ENCODE data around the gene RPS14. TPM values are rescaled to one million over a fixed set of nuclear protein-coding genes. Genes with fewer than 3 reads are reported as not detected.

RPS14 gene
- total and polyA plus RNA-seq, 2 of the 8 experiments (the other 6 are each of a cell fraction or from before 2014, with no cell fraction given), result 2,548 to 6,423 TPM

GRCh38 chr5:150452914-150453313 lies 3.4 kb upstream of the RPS14 start:
- no peak for FAIRE-seq
- no peak overlapping the region for H3K18ac ChIP-seq (ENCODE audit: extremely low read depth, low read length)
- CTCF ChIA-PET (ENCODE audit: partially characterized antibody), result interaction anchor here (0.6 to 4.2 kb wide), 8 partner anchors 11 to 108 kb away, joined by 3 to 24 read pairs (median 6); no protein-coding TSS in a partner anchor

More at GRCh38 chr5:150452914-150453313, 3.4 kb upstream of the RPS14 start:
- Histone ChIP-seq H4K20me1 (replicated peaks in 1 of 2; ENCODE audit: control insufficient read depth in 1 of 2, insufficient read depth in 2 of 2, low read length in 2 of 2) (peaks cover 6 to 8% of the 10 kb centered on the region in 2 experiments), H2BK20ac (ENCODE audit: low read length) (peak overlapping the region; percentile 48; the same call in 1 of the 2 replicates), H3K14ac (ENCODE audit: insufficient read length) (no peak overlapping the region), H3K4me3 (ENCODE audit: extremely low read depth in 1 of 4, insufficient read depth in 2 of 4, low read depth in 3 of 4, low read length in 4 of 4) (no peak overlapping the region), H2BK12ac (ENCODE audit: low read depth, low read length) (no peak overlapping the region), H3K23ac (ENCODE audit: insufficient read length) (no peak overlapping the region), H3K9me3 (ENCODE audit: insufficient read depth in 2 of 2, low read depth in 1 of 2, low read length in 1 of 2) (no peaks in the 10 kb centered on the region), H3K4me2 (ENCODE audit: insufficient read depth in 1 of 2, low read depth in 2 of 2, low read length in 2 of 2) (no peak overlapping the region), H2BK5ac (ENCODE audit: low read depth, low read length) (no peak overlapping the region), H3K36me3 (ENCODE audit: control insufficient read depth in 2 of 4, insufficient read depth in 4 of 4, low read length in 3 of 4) (peaks cover under 1 to 10% (median 5%) of the 10 kb centered on the region in 4 experiments; a peak in 5 of 8 replicates), H3K27me3 (replicated peaks in 1 of 4; ENCODE audit: control insufficient read depth in 3 of 4, extremely low read depth in 1 of 4, insufficient read depth in 3 of 4, low read length in 3 of 4) (no peaks in the 10 kb centered on the region), H3K27ac (ENCODE audit: low read depth, low read length) (no peak overlapping the region), H2AFZ (ENCODE audit: low read length) (no peak overlapping the region), H4K5ac (ENCODE audit: insufficient read length, low read depth, low read length) (no peak overlapping the region), H2BK15ac (ENCODE audit: low read length) (no peak overlapping the region), H2BK120ac (replicated peaks; ENCODE audit: low read depth, low read length) (no peak overlapping the region), H3K23me2 (ENCODE audit: low read depth, low read length) (peaks cover 10% of the 10 kb centered on the region), H3K9ac (replicated peaks in 1 of 4; ENCODE audit: extremely low read depth in 1 of 4, low read depth in 3 of 4, low read length in 3 of 4) (no peak overlapping the region), H3K79me1 (ENCODE audit: low read depth, low read length) (peaks cover 2% of the 10 kb centered on the region), H3K4ac (replicated peaks; ENCODE audit: insufficient read length, low read depth, low read length) (no peak overlapping the region), H2AK5ac (ENCODE audit: low read depth, low read length) (no peak overlapping the region), H3K4me1 (replicated peaks in 1 of 4; ENCODE audit: control insufficient read depth in 3 of 4, insufficient read depth in 4 of 4, low read length in 3 of 4) (peaks cover 0 to 6% (median 2%) of the 10 kb centered on the region in 4 experiments; a peak in 5 of 7 replicates), H4K91ac (replicated peaks; ENCODE audit: insufficient read length, low read length) (no peak overlapping the region), H4K8ac (ENCODE audit: extremely low read depth, insufficient read depth, low read length) (no peak overlapping the region; the same call in 1 of the 2 replicates), H3K79me2 (ENCODE audit: control insufficient read depth in 1 of 2, insufficient read depth in 2 of 2, low read length in 2 of 2) (peaks cover 11 to 16% of the 10 kb centered on the region in 2 experiments), H3K56ac (replicated peaks; ENCODE audit: insufficient read length, low read depth, low read length) (no peak overlapping the region)
- no peak for DNase-seq (ENCODE audit: low read depth in 1 of 2, low spot score in 2 of 2)
- WGBS, 2 experiments (ENCODE audit: extremely low coverage in 1 of 2, insufficient coverage in 1 of 2, insufficient read length in 1 of 2, insufficient replicate concordance in 2 of 2, low coverage in 1 of 2, low lambda C conversion rate in 2 of 2, missing lambda C conversion rate in 1 of 2), result 100% methylated on average over 4 of the region's 4 CpGs; no CpG with 5 or more reads in 1 of the 2 experiments
- POLR2A ChIA-PET (ENCODE audit: partially characterized antibody), result interaction anchor here (0.7 to 5.0 kb wide), 3 partner anchors 8 to 54 kb away, joined by 3 to 70 read pairs (median 4); no protein-coding TSS in a partner anchor
- no peak for TF ChIP-seq ZNF274 (IDR thresholded peaks at IDR 0.05; ENCODE audit: borderline replicate concordance, extremely low read depth, low read length)
